Airway epithelial cell (primary cell): ENCODE results near the gene ADAT1. TPM values are rescaled to one million over a fixed set of nuclear protein-coding genes. Genes with fewer than 3 reads are reported as not detected.

ENCODE experiments used
- total RNA-seq: library from RNA; depleted of rRNA; stranded (reverse); fragments of >200 nt; gene quantifications from 2 replicates; pipeline ENCODE4 v1.2.3, GENCODE V29; 2015

ADAT1 gene, protein sequence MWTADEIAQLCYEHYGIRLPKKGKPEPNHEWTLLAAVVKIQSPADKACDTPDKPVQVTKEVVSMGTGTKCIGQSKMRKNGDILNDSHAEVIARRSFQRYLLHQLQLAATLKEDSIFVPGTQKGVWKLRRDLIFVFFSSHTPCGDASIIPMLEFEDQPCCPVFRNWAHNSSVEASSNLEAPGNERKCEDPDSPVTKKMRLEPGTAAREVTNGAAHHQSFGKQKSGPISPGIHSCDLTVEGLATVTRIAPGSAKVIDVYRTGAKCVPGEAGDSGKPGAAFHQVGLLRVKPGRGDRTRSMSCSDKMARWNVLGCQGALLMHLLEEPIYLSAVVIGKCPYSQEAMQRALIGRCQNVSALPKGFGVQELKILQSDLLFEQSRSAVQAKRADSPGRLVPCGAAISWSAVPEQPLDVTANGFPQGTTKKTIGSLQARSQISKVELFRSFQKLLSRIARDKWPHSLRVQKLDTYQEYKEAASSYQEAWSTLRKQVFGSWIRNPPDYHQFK
- 30.7 and 43.7 TPM in 2 replicates for total RNA-seq

DNA sequence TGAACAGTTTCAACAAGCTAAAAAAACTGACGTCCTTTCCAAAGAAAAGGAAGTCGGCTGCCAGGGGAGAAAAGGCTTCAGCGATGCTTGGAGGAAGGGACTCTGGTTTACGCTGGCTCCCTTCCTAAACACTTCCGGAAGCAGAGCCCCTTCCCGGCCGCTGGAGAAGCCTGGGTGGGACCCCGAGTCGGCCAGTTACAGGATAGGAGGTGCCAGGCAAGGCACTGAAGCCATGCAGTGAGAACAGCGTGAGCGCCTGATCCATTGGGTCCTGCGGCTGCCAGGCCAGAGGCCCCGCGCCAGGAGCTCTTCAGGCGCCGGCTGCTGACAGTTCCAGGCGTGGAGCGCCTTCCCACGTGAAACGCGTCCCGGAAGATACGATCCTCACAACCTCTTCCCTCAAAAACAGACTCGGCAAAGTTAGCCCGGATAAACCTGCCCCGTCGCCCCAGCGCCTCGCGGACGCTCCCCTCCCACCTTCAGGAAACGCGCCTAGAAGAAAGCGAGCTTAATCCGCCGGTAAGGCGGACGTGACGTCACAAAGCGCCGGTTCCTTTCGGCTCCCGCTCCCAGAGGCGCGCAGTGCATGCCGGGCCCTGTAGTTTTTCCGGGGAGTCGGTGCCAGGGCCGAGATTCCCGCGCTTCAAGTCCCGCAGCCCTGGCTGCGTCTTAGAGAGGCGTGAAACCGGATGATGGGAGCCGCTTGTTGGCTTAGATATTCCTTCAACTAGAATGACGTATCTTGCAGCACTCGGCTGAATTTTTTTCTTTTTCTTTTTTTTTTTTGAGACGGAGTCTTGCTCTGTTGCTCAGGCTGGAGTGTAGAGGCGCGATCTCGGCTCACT lies at the start of gene ADAT1:
TSS of gene ADAT1 (minus strand) at position 521 of the 845 bp plus-strand sequence. CDS start 2,482 bp downstream, outside the sequence.

DNA sequence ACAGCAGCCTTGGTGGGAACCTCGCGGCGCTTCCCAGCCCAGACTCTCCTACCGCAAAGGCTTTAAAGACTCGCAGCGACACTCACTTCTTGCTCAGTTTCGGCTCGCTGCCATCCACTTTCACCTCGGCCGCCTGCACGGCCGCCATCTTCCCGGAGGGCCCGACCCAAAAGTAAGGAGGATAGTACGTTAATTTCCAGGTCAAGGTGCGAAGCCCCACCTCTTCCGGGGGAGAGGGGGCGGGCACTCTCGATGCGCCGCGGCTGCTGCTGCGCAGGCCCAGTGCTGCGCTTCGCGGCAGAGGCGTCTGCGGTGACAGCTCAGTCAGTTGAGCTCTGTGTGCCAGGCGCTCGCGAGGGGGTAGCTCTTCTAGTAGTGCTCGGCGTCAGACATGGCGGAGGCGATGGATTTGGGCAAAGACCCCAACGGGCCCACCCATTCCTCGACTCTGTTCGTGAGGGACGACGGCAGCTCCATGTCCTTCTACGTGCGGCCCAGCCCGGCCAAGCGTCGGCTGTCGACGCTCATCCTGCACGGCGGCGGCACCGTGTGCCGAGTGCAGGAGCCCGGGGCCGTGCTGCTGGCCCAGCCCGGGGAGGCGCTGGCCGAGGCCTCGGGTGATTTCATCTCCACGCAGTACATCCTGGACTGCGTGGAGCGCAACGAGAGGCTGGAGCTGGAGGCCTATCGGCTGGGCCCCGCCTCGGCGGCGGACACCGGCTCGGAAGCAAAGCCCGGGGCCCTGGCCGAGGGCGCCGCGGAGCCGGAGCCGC lies 24.6 kb upstream of the ADAT1 start, which contains the start of the genes KARS1 and TERF2IP:
TSS of gene KARS1 (minus strand) at position 174 of the 773 bp plus-strand sequence. CDS start at position 148, 26 bp downstream.
TSS of gene TERF2IP (plus strand) at position 282 of the 773 bp plus-strand sequence. CDS start at position 392, 110 bp downstream.

DNA sequence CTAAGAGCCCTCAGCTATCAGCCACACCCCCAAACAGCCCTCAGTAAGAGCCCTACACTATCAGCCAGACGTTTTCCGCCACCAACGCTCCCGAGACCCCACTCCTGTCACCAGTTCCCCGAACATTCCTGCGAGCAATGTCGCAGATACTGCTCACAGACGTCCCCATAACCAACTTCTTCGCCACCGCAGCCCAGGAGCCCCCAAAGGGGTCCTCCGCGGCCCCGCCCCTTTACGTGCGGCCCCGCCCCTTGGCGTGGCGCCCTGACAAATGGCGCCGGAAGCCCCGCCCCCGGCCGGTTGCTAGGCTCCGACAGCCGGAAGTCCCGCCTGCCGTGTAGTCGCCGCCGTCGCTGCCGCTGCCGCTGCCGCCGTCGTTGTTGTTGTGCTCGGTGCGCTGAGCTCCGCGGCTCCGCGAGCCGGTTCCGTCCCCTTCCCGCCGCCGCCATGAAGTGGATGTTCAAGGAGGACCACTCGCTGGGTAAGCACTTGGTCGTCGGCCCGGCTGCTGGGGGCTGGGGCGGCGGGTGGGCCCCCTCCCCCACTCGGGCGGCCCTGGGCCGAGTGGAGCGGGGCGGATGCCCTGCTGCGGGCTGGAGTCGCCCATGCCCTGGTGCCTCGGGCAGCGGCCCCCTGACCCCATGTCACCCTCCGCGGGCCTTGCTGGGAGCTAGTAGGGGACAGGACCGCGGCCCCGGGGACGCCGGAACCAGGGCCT lies 56.9 kb downstream of the ADAT1 start, which contains the start of gene GABARAPL2:
TSS of gene GABARAPL2 (plus strand) at position 340 of the 718 bp plus-strand sequence. CDS start at position 448, 108 bp downstream.

DNA sequence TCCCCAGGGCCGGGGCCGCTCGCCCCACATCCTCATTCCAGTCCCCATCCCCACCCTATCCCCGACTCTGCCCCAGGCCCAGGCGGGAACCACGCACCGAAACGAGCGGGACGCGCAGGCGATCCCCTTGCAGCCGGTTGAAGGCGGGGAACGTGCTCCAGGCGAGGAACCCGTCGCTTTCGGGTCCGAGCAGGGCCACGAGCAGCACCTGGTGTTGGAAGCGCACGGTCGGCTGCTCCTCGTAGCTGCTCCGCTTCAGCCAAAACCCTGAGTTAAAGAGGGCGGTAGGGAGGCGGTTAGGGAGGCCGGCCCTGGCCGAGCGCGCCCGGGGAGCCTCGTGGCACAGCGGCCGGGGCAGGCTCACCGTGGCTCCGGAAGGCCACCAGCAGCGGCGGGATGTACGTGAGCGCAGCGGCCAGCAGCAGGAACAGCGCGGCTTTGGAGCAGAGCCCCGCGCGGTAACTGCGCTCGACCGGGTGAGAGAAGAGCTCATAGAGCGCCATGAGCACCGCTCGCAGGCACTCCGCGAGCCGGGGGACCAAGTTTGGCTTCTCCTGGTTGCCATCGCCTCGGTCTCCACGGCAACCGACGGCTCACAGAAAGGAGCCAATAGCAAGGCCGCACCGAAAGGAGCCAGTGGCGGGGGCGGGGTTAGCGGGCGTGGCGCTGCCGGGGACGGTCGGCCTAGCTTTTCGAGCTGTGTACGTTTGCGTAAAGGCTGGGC lies 67.2 kb downstream of the ADAT1 start, which contains the start of gene TMEM231:
TSS of gene TMEM231 (minus strand) at position 546 of the 724 bp plus-strand sequence. CDS start at position 503, 43 bp downstream.

Other genes with a start within 250 kb of the ADAT1 start
- 36.8 and 56.3 TPM in 2 replicates for gene CFDP1, start 189.8 kb downstream of the ADAT1 start, total RNA-seq
- 15.4 and 17.6 TPM in 2 replicates for gene TMEM170A, start 158.6 kb downstream of the ADAT1 start, total RNA-seq
- 1.3 and 1.5 TPM in 2 replicates for gene CHST6, start 127.8 kb downstream of the ADAT1 start, total RNA-seq
- not detected in 2 replicates for gene CHST5, start 87.2 kb downstream of the ADAT1 start, total RNA-seq
- 9.0 and 9.9 TPM in 2 replicates for gene TMEM231, start 67.0 kb downstream of the ADAT1 start, total RNA-seq
- 53.8 and 70.7 TPM in 2 replicates for gene GABARAPL2, start 56.9 kb downstream of the ADAT1 start, total RNA-seq
- 176 and 180 TPM in 2 replicates for gene KARS1, start 24.4 kb upstream of the ADAT1 start, total RNA-seq
- gene TERF2IP, start 24.5 kb upstream of the ADAT1 start, total RNA-seq = 38.1 and 41.4 TPM in 2 replicates
- gene CPHXL2, start 53.7 kb upstream of the ADAT1 start, total RNA-seq = not detected in 2 replicates
- not detected in 2 replicates for gene DUXB, start 78.2 kb upstream of the ADAT1 start, total RNA-seq
- gene CPHXL, start 103.2 kb upstream of the ADAT1 start, total RNA-seq = not detected in 2 replicates